Keratinocyte (primary cell): Measurements from ENCODE around the gene KLHL36. TPM values are rescaled to one million over a fixed set of nuclear protein-coding genes. Genes with fewer than 3 reads are reported as not detected.

Source experiments
- DNase-seq: peaks from one replicate; pipeline ENCODE4 v3.0.0-alpha.2; 2011; ENCODE audit warnings: low read depth, missing footprints, low spot score
- FAIRE-seq: peaks from 2 replicates; lab custom pipeline; 2011; peaks lifted over from hg19 to GRCh38; lab: Jason Lieb, UNC
- H2AFZ ChIP-seq: 2 replicates; pipeline ENCODE4 v1.6.0; 2012; ENCODE audit warnings: low read length, control low read depth, inconsistent platforms; ENCODE audit not compliant: control insufficient read depth
- H3K27ac ChIP-seq: 2 replicates; pipeline ENCODE4 v1.5.1; 2011; ENCODE audit warnings: low read length; ENCODE audit not compliant: control insufficient read depth, insufficient read depth
- H3K27me3 ChIP-seq: 3 replicates; pipeline ENCODE4 v1.6.0; 2011; ENCODE audit warnings: low read length; ENCODE audit not compliant: control insufficient read depth, insufficient read depth; ENCODE audit errors: extremely low read depth
- H3K36me3 ChIP-seq, 2 experiments: 2 replicates in 1 of 2; 3 replicates in 1 of 2; pipeline ENCODE4 v1.5.1; 2011; ENCODE audit warnings: low read length in 2 of 2, mild to moderate bottlenecking in 1 of 2; ENCODE audit not compliant: control insufficient read depth in 2 of 2, insufficient read depth in 2 of 2; ENCODE audit errors: extremely low read depth in 1 of 2
- H3K4me1 ChIP-seq: 3 replicates; pipeline ENCODE4 v1.5.1; 2011; ENCODE audit warnings: low read length; ENCODE audit not compliant: control insufficient read depth, insufficient read depth; ENCODE audit errors: extremely low read depth
- H3K4me2 ChIP-seq: 3 replicates; pipeline ENCODE4 v1.6.0; 2011; ENCODE audit warnings: low read depth, low read length; ENCODE audit not compliant: control insufficient read depth, insufficient read depth; ENCODE audit errors: extremely low read depth
- H3K4me3 ChIP-seq, 3 experiments: fragments of 200-600 bp in 1 of 3; sonication (generic) in 1 of 3; 2 replicates in 2 of 3; 3 replicates in 1 of 3; pipeline ENCODE4 v1.5.1; 2011 to 2016; ENCODE audit warnings: low read length in 3 of 3, mild to moderate bottlenecking in 3 of 3, control low read depth in 2 of 3, inconsistent platforms in 1 of 3, low read depth in 1 of 3, mixed read lengths in 1 of 3, mixed run types in 1 of 3, moderate library complexity in 1 of 3; ENCODE audit not compliant: control insufficient read depth in 2 of 3, insufficient read depth in 2 of 3; ENCODE audit errors: extremely low read depth in 1 of 3
- H3K79me2 ChIP-seq: 2 replicates; pipeline ENCODE4 v1.6.0; 2012; ENCODE audit warnings: low read length; ENCODE audit not compliant: control insufficient read depth, insufficient read depth
- H3K9ac ChIP-seq: 3 replicates; pipeline ENCODE4 v1.6.0; 2011; ENCODE audit warnings: low read length; ENCODE audit not compliant: control insufficient read depth, insufficient read depth; ENCODE audit errors: extremely low read depth
- H3K9me1 ChIP-seq: 3 replicates; pipeline ENCODE4 v1.6.0; 2011; ENCODE audit warnings: low read length; ENCODE audit not compliant: control insufficient read depth, insufficient read depth; ENCODE audit errors: extremely low read depth
- H3K9me3 ChIP-seq: 2 replicates; pipeline ENCODE4 v1.5.1; 2012; ENCODE audit warnings: low read depth, low read length; ENCODE audit not compliant: control insufficient read depth
- H4K20me1 ChIP-seq: 3 replicates; pipeline ENCODE4 v1.6.0; 2011; ENCODE audit warnings: low read length; ENCODE audit not compliant: control insufficient read depth, insufficient read depth; ENCODE audit errors: extremely low read depth
- EZH2 ChIP-seq: IDR thresholded peaks from one replicate; pipeline ENCODE4 v1.6.1; 2012; ENCODE audit warnings: inconsistent platforms, mild to moderate bottlenecking, low read length, moderate library complexity
- dilution Hi-C: fragments of 300-500 bp; cut with MboI; formaldehyde crosslinking; loops from one replicate; pipeline ENCODE4 v1.7.0; 2020; ENCODE audit warnings: low sequenced_read_pairs; ENCODE audit not compliant: extremely low pct_ligation_motif_present
- polyA plus RNA-seq, 5 experiments: library from polyadenylated mRNA; depleted of rRNA in 3 of 5; stranded (reverse) in 3 of 5; stranded (forward) in 1 of 5; unstranded in 1 of 5; fragments of >200 nt; gene quantifications; 1 replicate in 1 of 5; 2 replicates in 3 of 5; 3 replicates in 1 of 5; pipeline versions ENCODE4 v1.2.1 to v1.2.3, GENCODE V29; 2011 to 2012; ENCODE audit warnings: missing spikeins in 2 of 5, low read depth in 1 of 5, low replicate concordance in 1 of 5
- TF ChIP-seq, protein P1 (sequence below), 3 experiments: IDR thresholded peaks in 1 of 3; conservative IDR thresholded peaks in 1 of 3; optimal IDR thresholded peaks in 1 of 3; 2 replicates in 2 of 3; 3 replicates in 1 of 3; pipeline versions ENCODE3 to v1.5.1; 2011; ENCODE audit warnings: low read length in 3 of 3, mild to moderate bottlenecking in 3 of 3, moderate library complexity in 2 of 3, control low read depth in 1 of 3, inconsistent platforms in 1 of 3; ENCODE audit not compliant: insufficient read depth in 2 of 3; ENCODE audit errors: extremely low read depth in 1 of 3

Gene KLHL36
- polyA plus RNA-seq, 1 donor (not counting 4 experiments of a cell fraction or from before 2014, with no cell fraction given), result 27.5 TPM

DNA sequence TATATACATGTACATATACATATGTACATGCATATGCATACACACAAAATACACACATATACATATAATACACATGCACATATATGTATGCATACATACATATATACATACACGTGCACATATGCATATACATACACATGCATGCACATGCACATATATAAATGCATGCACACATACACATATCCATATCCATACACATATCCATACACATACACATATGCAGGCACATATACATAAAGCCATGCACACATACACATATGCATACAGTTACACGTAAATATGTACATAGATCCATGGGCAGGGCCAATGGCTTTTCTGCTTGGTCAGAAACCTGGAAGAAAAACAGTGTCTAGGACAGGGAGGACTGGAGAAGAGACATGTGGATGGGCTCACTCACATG lies 27.6 kb downstream of the KLHL36 start:
- H3K27ac ChIP-seq, result no peak overlapping the region
- no peak for FAIRE-seq

GRCh38 chr16:84677017-84677803 lies 28.9 kb downstream of the KLHL36 start:
- Histone ChIP-seq H3K9ac (no peak overlapping the region), H3K9me1 (no peaks in the 10 kb centered on the region), H3K27me3 (peaks cover 8% of the 10 kb centered on the region), H3K27ac (no peak overlapping the region), H3K4me1 (peaks cover 3% of the 10 kb centered on the region), H4K20me1 (no peaks in the 10 kb centered on the region), H3K79me2 (no peaks in the 10 kb centered on the region), H2AFZ (no peak overlapping the region), H3K4me2 (no peak overlapping the region), H3K4me3 (no peak overlapping the region), H3K9me3 (no peaks in the 10 kb centered on the region), H3K36me3 (no peaks in the 10 kb centered on the region)
- TF ChIP-seq, protein P1, sequence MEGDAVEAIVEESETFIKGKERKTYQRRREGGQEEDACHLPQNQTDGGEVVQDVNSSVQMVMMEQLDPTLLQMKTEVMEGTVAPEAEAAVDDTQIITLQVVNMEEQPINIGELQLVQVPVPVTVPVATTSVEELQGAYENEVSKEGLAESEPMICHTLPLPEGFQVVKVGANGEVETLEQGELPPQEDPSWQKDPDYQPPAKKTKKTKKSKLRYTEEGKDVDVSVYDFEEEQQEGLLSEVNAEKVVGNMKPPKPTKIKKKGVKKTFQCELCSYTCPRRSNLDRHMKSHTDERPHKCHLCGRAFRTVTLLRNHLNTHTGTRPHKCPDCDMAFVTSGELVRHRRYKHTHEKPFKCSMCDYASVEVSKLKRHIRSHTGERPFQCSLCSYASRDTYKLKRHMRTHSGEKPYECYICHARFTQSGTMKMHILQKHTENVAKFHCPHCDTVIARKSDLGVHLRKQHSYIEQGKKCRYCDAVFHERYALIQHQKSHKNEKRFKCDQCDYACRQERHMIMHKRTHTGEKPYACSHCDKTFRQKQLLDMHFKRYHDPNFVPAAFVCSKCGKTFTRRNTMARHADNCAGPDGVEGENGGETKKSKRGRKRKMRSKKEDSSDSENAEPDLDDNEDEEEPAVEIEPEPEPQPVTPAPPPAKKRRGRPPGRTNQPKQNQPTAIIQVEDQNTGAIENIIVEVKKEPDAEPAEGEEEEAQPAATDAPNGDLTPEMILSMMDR (optimal IDR thresholded peaks at IDR 0.05 in 1 of 3, IDR thresholded peaks at IDR 0.05 in 1 of 3, conservative IDR thresholded peaks at IDR 0.05 in 1 of 3; ENCODE audit: extremely low read depth in 1 of 3, insufficient read depth in 2 of 3, low read length in 3 of 3), result no peak
- no peak for TF ChIP-seq EZH2
- DNase-seq, result no peak
- no peak for FAIRE-seq
- dilution Hi-C loops, result no loop called here

More for the DNA sequence above, 27.6 kb downstream of the KLHL36 start:
- Histone ChIP-seq H3K79me2 (no peaks in the 10 kb centered on the region), H3K9me3 (no peaks in the 10 kb centered on the region), H3K27me3 (no peaks in the 10 kb centered on the region), H3K36me3 (no peaks in the 10 kb centered on the region), H3K9ac (no peak overlapping the region), H2AFZ (no peak overlapping the region), H3K9me1 (no peaks in the 10 kb centered on the region), H3K4me2 (no peak overlapping the region), H3K4me1 (peaks cover 3% of the 10 kb centered on the region), H3K4me3 (no peak overlapping the region), H4K20me1 (no peaks in the 10 kb centered on the region)
- TF ChIP-seq, protein P1 (optimal IDR thresholded peaks at IDR 0.05 in 1 of 3, IDR thresholded peaks at IDR 0.05 in 1 of 3, conservative IDR thresholded peaks at IDR 0.05 in 1 of 3; ENCODE audit: extremely low read depth in 1 of 3, insufficient read depth in 2 of 3, low read length in 3 of 3), result no peak
- no peak for TF ChIP-seq EZH2
- DNase-seq, result no peak
- dilution Hi-C loops, result no loop called here
